GM23338 (cell line): ENCODE results near the gene TRMT10B. TPM values are rescaled to one million over a fixed set of nuclear protein-coding genes. Genes with fewer than 3 reads are reported as not detected.

Source experiments
- CREB1 ChIP-seq: fragments of 250-450 bp; sonication (Bioruptor Pico); IDR thresholded peaks from 2 replicates; pipeline ENCODE4 v1.5.0; 2020; ENCODE audit warnings: low read depth, mild to moderate bottlenecking, moderate library complexity
- ETS1 ChIP-seq: IDR thresholded peaks from 2 replicates; pipeline ENCODE4 v1.6.1; 2016; ENCODE audit warnings: antibody characterized with exemption
- JUNB ChIP-seq: IDR thresholded peaks from one replicate; pipeline ENCODE4 v1.6.1; 2016; ENCODE audit warnings: antibody characterized with exemption; ENCODE audit not compliant: unreplicated experiment
- REST ChIP-seq: IDR thresholded peaks from one replicate; pipeline ENCODE4 v1.6.1; 2018; ENCODE audit warnings: antibody characterized with exemption; ENCODE audit not compliant: unreplicated experiment
- STAT1 ChIP-seq: IDR thresholded peaks from one replicate; pipeline ENCODE4 v1.6.1; 2016; ENCODE audit warnings: antibody characterized with exemption; ENCODE audit not compliant: unreplicated experiment
- ZNF114 ChIP-seq: fragments of 250-450 bp; sonication (Bioruptor Pico); IDR thresholded peaks from 2 replicates; pipeline ENCODE4 v1.5.0; 2020; ENCODE audit warnings: mild to moderate bottlenecking, moderate library complexity
- ZNF462 ChIP-seq: fragments of 250-450 bp; sonication (Bioruptor Pico); IDR thresholded peaks from 2 replicates; pipeline ENCODE4 v1.5.0; 2020; ENCODE audit warnings: mild to moderate bottlenecking, moderate library complexity
- polyA plus RNA-seq: library from polyadenylated mRNA; unstranded; fragments of >200 nt; fragmentation: Nextera tagmentation; extraction: Ambion mirVana; gene quantifications from 2 replicates; pipeline ENCODE4 v1.2.1, GENCODE V29; 2016
- total RNA-seq: library from RNA; depleted of rRNA; stranded (reverse); fragments of >200 nt; shearing (Covaris generic); gene quantifications from 2 replicates; pipeline ENCODE4 v1.2.3, GENCODE V29; 2014

Gene TRMT10B
- total and polyA plus RNA-seq, 2 experiments from 2014 or later, result 3.1 to 10.8 TPM

- TF ChIP-seq ZNF462 (CRISPR knock-in tag), result no peak
- no peak for TF ChIP-seq JUNB
- no peak for TF ChIP-seq CREB1 (CRISPR knock-in tag)
- TF ChIP-seq STAT1, result no peak
- TF ChIP-seq ZNF114, result no peak
- no peak for TF ChIP-seq REST
- TF ChIP-seq ETS1, result no peak
These were observed 34.7 kb downstream of the TRMT10B start (continued) for GRCh38 chr9:37788332-37788731.
